GM04503 (cell line): ENCODE measurements around the gene PHLDB1.
"Not testable (repeated sequence)": the region's sequence is repeated elsewhere in the genome, so short reads cannot be mapped to it uniquely, and the experiment has no call there.

Experiments used
- DNase-seq: peaks from one replicate; pipeline ENCODE4 v3.0.0-alpha.2; 2012; ENCODE audit warnings: low read depth

Gene PHLDB1

DNA sequence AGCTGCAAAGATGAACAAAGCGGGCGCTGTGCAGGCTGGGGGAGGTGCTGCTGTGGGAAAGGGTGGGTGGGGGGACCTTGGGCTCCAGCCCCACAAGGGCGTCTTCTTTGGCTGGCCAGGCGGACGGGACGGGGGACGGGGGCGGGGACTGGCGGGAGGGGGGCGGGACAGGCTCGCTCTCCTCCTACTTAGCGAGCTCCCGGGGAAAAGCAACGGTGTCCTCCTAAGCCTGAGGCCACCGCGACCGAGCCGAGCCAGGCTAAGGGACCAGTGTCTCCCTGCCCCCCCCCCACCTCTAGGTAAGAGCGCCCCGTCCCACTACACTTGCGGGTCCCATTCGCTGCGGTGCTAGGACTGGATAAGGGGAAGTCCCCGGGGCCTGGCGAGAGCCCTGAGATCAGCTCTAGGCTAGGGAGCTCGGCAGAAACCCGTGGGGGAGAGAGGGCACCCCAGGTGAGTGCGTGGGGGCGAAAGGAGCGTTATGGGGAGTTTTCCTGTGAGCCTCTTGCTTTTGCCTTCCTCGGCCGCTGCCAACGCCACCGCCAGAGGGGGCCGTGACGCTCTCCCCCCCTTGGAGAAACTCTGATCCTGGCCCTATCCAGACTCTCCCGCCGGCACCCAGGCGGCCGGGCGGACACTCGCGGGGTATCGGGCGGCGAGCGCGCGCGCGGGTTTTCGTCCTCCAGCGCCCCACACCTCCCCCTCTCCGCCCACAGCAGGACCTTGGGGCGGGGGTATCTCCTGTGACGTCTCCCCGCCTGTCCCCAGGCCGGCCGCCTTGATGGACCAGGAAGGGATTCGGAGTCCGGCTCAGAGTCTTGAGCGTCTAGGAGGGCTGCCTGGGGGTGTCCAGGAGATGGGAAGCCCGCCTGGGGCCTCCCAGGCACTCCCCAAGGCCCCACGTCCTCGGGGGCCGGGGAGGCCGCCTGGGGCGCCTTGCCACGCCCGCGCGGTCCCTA lies at the start of gene PHLDB1:
TSS of gene PHLDB1 (plus strand) at position 215 of the 959 bp plus-strand sequence. CDS start 6,222 bp downstream, outside the sequence.
- DNase-seq, result no peak

DNA sequence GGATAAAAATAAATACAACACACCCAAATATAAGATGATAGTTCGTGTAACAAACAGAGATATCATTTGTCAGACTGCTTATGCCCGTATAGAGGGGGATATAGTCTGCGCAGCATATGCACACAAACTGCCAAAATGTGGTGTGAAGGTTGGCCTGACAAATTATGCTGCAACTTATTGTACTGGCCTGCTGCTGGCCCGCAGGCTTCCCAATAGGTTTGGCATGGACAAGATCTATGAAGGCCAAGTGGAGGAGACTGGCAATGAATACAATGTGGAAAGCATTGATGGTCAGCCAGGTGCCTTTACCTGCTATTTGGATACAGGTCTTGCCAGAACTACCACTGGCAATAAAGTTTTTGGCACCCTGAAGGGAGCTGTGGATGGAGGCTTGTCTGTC lies 46.6 kb upstream of the PHLDB1 start:
- DNase-seq, result no peak

DNA sequence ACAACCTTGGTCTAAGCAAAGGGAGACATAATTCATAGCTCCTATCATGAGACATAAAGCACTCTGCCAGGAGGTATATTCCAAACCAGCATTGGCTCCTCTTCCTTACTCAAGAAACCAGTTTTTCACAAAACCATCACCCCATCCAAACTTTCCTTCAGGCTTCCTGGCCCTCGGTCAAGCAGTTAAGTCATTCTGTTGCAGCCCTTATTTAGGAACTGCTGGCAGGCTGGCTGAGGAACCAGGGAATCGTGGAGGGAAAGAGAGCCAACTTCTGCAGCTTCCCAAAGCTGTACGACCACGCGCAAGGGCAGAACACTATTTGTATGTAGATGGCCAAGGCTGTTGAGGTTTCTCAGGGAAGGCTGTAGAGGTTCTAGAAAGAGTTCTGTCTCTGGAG lies 42.4 kb upstream of the PHLDB1 start:
- DNase-seq, result no peak

DNA sequence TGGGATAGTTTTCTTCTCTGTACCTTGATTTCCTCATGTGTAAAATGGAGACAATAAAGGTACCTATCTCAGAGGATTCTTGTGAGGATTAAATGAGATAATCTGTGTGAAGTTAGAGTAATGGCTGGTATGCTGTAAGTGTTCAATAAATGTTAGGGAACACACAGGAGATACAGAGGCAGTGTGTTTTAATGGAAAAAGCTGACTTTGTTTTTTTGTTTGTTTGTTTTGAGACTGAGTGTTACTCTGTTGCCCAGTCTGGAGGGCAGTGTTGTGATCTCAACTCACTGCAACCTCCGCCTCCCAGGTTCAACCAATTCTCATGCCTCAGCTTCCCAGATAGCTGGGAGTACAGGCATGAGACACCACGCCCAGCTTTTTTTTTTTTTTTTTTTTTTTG lies 37.7 kb upstream of the PHLDB1 start:
- DNase-seq, result no peak

DNA sequence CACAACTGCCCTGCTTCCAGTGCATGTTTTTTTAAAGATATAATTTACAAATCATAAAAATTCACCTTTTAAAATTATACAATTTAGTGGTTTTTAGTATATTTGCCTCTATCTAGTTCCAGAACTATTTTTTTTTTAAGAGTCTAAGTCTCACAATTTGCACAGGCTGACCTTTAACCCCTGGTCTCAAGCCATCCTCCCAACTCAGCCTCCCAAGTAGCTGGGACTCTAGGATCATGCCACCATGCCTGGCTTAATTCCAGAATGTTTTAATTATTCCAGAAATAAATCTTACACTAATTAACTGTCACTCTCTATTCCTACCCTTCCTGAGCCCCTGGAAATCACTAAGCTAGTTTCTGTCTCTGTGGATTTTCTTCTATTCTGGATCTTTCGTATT lies 36.6 kb upstream of the PHLDB1 start:
- DNase-seq, result no peak

DNA sequence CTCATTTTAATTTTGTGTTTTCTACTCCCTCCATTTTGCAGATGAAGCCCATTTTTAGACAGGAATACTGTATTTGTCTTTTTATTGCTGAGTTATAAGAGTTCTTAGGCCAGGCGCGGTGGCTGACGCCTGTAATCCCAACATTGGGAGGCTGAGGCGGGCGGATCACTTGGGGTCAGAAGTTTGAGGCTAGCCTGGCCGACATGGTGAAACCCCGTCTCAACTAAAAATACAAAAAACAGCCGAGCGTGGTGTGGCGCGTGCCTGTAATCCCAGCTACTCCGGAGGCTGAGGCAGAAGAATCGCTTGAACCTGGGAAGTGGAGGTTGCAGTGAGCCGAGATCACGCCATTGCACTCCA lies 35.7 kb upstream of the PHLDB1 start:
- not testable (repeated sequence) for DNase-seq

DNA sequence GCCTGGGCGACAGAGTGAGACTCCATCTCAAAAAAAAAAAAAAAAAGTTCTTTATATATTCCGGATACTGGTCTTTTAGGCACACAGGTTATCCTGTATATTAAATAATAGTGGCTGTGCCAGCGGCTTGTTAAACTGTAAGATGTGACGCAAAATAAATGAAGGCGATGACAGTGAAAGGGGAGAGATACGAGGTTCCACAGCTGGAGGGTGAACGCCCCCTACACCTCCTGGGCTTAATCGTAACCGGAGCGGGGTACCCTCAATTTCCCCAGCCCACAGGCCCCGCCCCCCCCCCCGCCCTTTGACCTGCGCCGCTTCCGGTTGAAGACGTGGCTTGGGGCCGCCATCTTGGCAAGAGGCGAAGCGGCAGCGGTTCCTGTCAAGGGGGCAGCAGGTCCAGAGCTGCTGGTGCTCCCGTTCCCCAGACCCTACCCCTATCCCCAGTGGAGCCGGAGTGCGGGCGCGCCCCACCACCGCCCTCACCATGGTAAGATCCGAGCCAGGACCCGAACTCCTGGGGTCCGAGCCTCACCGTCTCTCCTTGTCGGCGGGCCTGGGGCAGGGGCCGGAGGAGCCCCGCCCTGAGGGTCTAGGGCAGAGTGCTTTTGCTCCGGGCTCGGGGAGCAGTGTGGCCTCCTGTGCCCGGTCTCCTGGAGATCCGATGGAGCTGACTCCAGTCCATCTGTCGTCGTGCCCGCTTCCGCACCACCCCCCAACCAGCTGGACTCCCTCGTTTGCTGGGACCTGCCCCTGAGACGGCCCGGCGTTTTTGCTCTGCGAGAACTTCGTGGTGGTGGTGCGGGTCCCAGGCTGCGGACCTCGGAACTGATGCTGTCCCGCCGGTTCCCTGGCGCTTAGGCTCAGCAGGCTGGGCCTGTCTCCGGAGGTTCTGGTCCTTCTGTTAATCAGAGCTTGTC lies 35.1 kb upstream of the PHLDB1 start, which contains the start of gene ARCN1:
TSS of gene ARCN1 (plus strand) at position 349 of the 920 bp plus-strand sequence. CDS start at position 488, 139 bp downstream.
- DNase-seq, result no peak

DNA sequence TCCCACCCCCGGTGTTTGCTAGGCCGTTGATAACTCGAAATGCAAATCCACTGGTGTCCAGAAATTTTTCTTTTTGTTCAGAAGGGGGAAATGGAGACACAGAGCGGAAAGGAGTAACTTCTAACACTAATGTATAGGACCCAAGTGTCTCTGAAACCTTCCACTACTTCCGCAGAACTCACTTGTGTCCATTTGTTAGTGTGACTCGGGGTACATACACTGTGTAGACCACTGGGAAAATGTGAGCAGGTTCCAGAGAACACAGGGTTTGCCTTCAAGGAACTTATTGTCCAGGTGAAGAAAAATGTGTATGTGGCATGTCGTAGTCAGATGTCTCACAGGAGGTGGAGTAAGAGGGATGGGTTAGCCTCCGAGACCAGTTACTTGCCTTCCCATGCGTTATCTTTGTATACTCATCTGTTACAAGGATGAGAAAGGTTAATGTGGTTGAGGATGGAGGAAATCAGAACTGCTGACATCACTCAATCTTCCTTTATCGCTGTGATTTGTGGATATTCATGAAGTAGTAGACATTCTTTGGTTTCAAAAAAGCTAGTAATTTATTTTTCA lies 34.3 kb upstream of the PHLDB1 start:
- no peak for DNase-seq

DNA sequence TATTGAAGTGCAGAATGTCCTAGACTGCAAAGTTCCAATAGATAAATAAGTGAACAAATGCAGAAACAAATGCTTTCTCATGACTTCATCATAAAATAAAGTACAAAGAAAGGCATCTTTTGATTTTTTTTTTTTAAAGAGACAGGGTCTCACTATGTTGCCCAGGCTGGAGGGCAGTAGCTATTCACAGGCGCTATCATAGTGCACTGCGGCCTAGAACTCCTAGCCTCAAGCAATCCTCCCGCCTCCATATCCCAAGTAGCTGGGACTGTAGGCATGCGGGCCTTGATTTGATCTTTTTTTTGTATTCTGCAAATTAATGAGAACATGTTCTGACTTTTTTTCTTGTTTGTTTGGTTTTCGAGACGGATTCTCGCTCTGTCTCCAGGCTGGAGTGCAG lies 32.8 kb upstream of the PHLDB1 start:
- no peak for DNase-seq

DNA sequence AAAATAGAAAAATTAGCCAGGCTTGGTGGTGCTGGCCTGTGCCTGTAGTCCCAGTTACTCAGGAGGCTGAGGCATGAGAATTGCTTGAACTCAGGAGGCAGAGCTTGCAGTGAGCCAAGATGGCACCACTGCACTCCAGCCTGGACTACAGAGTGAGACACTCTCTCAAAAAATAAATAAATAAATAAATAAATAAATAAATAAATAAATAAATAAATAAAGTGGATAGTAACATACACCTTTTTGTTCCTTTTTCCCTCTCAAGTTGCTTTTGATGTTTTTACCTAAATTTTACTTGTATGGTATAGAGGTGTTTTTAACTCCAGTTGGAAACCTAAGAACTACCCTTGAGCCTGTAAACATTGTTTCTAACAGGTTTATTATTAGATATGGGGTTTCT lies 29.4 kb upstream of the PHLDB1 start:
- DNase-seq, result not testable (repeated sequence)

DNA sequence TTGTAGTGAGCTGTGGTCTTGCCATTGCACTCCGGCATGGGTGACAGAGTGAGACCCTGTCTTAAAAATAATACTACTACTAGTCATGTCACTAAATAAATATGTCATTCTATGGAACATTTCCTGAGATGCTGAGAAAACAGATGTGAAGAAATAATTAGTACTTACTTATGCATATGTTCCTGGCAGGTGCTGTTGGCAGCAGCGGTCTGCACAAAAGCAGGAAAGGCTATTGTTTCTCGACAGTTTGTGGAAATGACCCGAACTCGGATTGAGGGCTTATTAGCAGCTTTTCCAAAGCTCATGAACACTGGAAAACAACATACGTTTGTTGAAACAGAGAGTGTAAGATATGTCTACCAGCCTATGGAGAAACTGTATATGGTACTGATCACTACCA lies 26.4 kb upstream of the PHLDB1 start:
- no peak for DNase-seq

DNA sequence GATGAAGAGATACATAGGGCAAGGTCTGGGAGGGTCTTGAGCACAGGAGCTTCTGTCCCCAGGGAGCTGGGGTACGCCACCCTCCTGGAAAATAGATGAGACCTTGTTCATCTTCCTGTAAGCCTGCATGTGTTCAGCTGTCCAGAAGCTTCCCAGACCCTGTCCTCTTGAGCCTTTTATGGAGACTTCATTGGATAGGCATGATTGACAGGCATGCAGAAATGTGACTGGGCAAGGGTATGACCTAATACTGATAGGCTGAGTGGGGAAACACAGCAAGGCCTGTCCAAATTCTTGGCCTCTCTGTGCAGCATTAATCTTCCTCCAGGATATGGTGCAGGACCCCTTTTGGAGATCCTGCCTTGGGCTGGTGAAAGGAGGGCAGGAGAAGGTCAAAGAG lies 19.5 kb upstream of the PHLDB1 start:
- DNase-seq, result no peak

DNA sequence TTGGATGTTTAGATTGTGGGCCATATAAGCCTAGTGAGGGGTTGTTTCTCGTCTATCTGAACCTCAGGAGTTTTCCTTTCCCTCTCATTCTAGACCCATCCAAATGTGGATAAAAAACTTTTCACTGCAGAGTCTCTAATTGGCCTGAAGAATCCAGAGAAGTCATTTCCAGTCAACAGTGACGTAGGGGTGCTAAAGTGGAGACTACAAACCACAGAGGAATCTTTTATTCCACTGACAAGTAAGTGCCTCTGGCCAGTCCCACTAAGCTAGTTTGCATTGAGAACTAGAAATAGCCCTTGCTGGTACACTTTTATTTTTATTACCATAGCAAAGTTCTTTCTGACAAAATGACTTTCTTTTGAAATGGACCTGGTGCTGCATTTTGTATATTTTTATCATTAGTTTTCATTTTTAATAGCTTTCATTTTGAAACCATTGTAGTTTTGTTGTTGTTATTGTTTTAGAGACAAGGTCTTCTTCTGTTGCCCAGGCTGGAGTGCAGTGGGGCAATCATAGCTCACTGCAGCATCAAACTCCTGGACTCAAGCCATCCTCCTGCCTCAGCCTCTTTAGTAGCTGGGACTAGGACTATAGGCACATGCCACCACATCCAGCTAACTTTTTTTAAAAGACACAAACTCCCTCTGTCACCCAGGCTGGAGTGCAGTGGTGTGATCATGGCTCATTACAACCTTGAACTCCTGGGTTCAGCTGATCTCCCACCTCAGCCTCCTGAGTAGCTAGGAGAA lies 14.6 kb upstream of the PHLDB1 start:
- DNase-seq, result no peak

DNA sequence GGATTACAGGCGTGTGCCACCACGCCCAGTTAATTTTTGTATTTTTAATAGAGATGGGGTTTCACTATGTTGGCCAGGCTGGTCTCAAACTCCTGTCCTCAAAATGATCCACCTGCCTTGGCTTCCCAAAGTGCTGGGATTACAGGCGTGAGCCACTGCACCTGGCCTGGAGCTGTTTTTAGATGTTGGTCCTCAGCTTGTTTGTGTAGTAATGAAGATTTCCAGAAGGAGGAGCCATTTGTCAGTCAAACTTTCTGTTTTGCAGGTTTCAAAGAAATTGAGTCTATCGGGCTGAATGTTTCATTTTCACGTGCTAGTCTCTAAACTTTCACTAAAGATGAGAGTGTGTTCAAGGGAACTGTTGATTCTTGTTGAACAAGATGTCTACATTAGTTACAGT lies 12.4 kb upstream of the PHLDB1 start:
- DNase-seq, result not testable (repeated sequence)

DNA sequence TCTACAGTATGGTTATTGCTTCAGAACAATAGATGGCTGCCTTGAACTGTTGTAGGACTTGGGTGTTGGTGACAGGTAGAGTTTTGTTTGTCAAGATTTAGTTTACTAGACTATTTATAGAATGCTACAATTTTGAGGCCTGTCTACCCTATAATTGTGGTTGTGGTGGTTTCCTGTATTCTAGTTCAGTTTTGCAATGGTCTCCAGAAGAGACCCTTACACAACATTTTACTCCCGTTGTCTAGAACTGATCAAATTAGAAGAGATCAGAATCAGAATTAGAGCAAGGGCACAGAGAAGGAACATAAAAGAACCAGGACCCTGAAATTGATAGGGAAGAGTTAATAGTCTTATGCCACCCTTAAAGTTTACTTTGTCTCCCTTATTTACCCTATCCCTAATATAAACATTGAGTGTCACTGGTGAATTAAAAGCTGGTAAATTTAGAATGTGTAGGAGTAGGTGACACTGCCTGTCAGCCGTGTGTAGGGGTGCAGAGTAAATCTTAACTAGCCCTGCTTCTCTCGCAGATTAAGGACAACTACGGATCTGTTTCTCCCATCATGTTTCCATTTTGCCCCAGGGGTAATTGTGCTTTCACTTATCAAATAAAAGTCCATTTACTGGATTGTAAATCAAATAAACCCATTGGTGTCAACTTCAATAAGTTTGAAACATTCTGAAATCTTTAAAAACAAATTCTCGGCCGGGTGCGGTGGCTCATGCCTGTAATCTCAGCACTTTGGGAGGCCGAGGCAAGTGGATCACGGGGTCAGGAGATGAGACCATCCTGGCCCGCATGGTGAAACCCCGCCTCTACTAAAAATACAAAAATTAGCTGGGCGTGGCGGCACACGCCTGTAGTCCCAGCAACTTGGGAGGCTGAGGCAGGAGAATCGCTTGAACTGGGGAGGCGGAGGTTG lies 10.9 kb upstream of the PHLDB1 start:
- no peak for DNase-seq

DNA sequence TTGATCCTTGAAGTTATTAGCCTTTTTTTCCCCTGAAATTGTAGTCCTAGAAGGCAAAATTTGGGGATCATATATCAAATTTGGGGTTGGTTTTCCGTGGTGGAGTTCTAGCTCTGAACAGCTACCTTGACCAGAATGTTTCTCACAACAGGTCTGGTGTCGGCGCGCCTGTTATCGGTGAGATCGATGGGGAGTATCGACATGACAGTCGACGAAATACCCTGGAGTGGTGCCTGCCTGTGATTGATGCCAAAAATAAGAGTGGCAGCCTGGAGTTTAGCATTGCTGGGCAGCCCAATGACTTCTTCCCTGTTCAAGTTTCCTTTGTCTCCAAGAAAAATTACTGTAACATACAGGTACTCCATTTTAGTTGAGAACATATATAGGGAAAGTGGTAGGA lies 9.9 kb upstream of the PHLDB1 start:
- DNase-seq, result no peak

DNA sequence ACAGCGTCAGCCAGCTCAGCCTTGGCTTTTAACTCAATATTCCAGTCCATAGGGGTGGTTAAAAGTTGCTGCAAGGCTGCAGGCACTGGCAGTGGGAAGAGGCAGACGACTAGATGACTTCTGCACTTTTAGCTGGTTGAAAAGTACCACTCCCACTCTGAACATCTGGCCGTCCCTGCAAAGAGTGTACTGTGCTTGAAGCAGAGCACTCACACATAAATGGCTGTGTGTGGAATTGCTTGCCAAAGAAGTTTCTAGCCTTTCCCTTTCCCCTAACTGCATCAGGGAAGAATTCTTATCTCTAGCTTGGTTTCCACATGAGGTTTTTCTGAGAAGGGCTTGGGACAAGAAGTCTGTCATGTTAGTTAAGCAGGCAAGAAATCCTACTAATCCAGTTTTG lies 5.1 kb upstream of the PHLDB1 start:
- DNase-seq, result no peak

DNA sequence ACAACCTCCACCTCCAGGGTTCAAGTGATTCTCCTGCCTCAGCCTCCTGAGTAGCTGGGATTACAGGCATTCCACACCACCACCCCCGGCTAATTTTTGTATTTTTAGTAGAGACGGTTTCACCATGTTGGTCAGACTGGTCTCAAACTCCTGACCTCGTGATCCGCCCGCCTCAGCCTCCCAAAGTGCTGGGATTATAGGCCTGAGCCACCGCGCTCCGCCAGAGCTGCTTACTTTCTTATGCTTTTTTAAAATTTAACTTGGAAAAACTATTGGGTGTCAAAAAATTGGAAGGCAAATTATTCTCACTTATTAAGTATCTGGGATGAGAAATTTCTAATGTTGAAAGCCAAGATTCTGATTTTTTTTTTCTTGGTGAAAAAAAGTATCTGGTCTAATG lies 3.7 kb upstream of the PHLDB1 start:
- not testable (repeated sequence) for DNase-seq

DNA sequence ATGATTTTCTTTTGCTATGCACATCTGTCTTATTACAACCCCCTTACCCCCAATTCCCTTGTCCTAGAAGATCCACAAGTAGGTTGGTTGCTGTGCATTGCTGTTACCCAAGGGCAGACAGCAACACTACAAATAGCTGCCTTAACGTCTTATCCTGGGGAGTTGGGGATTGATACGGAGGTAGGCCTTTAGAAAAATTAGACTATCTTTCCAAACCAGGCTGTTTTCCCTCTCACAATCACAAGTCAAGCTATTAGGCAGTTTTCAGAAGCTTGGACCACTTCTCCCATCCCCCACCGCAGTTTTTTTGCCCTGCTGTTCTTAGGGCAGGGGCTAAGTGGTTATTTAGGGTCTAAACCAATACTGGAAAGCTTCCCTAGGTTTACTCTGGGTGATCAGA lies 2.8 kb upstream of the PHLDB1 start:
- no peak for DNase-seq

DNA sequence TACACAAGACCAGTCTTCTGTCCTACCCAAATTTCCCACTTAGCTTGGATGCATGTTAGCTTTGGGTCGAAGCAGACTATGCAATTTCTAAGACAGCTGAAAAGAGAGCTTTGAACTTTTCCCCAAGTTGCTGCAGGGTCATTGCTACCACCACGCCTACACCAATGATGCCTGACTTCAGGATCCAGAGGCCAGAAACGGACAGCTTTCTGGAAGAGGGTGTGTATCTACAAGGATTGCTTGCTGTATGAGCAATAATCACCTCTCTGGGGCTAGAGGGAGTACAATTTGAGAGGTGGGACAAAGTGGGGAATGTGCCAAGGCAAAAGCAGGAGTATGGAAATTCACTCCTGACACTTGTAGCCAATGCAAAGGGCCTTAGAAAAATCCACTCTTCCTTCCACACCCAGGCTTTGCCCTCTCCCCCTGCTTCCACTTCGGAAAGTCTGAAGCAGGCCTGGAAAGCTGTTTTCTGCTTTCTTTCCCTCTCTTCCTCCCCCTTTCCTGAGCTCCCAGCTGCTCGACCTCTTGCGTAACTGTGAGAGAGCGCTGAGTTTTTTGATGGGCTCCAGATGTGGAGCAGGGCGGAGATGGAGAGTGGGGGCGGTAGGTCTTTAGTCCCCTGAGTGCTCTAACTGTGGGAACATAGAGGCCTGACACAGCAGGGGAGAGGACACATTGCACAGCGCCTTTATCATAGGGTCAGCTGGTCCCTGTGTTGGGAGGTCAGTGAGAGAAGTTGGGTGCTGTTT lies 2.1 kb upstream of the PHLDB1 start:
- peak; percentile 92 for DNase-seq
